Neuronal stem cell (in vitro differentiated cells): ENCODE results near the gene RNF17.
A peak's percentile ranks its signal among the peaks of the same experiment; 100 is the strongest.

Experiments used
- DNase-seq: peaks from one replicate; pipeline ENCODE4 v3.0.0-alpha.2; 2013; ENCODE audit warnings: low spot score
- H2AFZ ChIP-seq: one replicate; pipeline ENCODE4 v1.6.1; 2013; ENCODE audit warnings: mild to moderate bottlenecking, low read length, inconsistent platforms
- H2AK5ac ChIP-seq: 2 replicates; pipeline ENCODE4 v1.6.1; 2013; ENCODE audit warnings: low read depth, mild to moderate bottlenecking, inconsistent platforms, low read length, moderate library complexity, mixed read lengths
- H2BK120ac ChIP-seq: 2 replicates; pipeline ENCODE4 v1.6.1; 2013; ENCODE audit warnings: low read depth, mild to moderate bottlenecking, inconsistent platforms, low read length, moderate library complexity, mixed read lengths
- H2BK12ac ChIP-seq: one replicate; pipeline ENCODE4 v1.6.1; 2013; ENCODE audit warnings: low read length, inconsistent platforms
- H2BK15ac ChIP-seq: 2 replicates; pipeline ENCODE4 v1.6.1; 2013; ENCODE audit warnings: mild to moderate bottlenecking, low read length, inconsistent platforms, mixed read lengths
- H2BK5ac ChIP-seq: one replicate; pipeline ENCODE4 v1.6.1; 2013; ENCODE audit warnings: inconsistent platforms, mild to moderate bottlenecking, low read length, moderate library complexity
- H3K14ac ChIP-seq: one replicate; pipeline ENCODE4 v1.6.1; 2013; ENCODE audit warnings: low read length, inconsistent platforms
- H3K18ac ChIP-seq: 2 replicates; pipeline ENCODE4 v1.6.1; 2013; ENCODE audit warnings: low read length, inconsistent platforms
- H3K23ac ChIP-seq: 2 replicates; pipeline ENCODE4 v1.6.1; 2013; ENCODE audit warnings: low read depth, mild to moderate bottlenecking, mixed read lengths, low read length, inconsistent platforms; ENCODE audit not compliant: poor library complexity
- H3K27ac ChIP-seq: replicated peaks from 3 replicates; pipeline ENCODE4 v1.5.1; 2013; ENCODE audit warnings: low read length, inconsistent platforms
- H3K27me3 ChIP-seq, 3 experiments: 2 replicates each; pipeline ENCODE4 v1.6.1; 2013; ENCODE audit warnings: low read length in 3 of 3, mild to moderate bottlenecking in 2 of 3, inconsistent platforms in 1 of 3, low read depth in 1 of 3, mixed read lengths in 1 of 3, moderate library complexity in 1 of 3; ENCODE audit not compliant: control insufficient read depth in 3 of 3, insufficient read depth in 3 of 3
- H3K36me3 ChIP-seq, 2 donors: replicated peaks in 1 of 2; 2 replicates each; pipeline ENCODE4 v1.6.1; 2013; ENCODE audit warnings: low read length in 2 of 2; ENCODE audit not compliant: control insufficient read depth in 2 of 2, insufficient read depth in 2 of 2
- H3K4ac ChIP-seq: 2 replicates; pipeline ENCODE4 v1.6.1; 2013; ENCODE audit warnings: inconsistent platforms, mild to moderate bottlenecking, low read length, moderate library complexity
- H3K4me1 ChIP-seq, 2 donors: 1 replicate in 1 of 2; 2 replicates in 1 of 2; pipeline ENCODE4 v1.6.1; 2013; ENCODE audit warnings: low read length in 2 of 2, low read depth in 1 of 2; ENCODE audit not compliant: control insufficient read depth in 2 of 2, insufficient read depth in 1 of 2
- H3K4me2 ChIP-seq: one replicate; pipeline ENCODE4 v1.6.1; 2013; ENCODE audit warnings: mild to moderate bottlenecking, low read length, inconsistent platforms; ENCODE audit not compliant: insufficient read depth, poor library complexity, severe bottlenecking
- H3K4me3 ChIP-seq, 2 donors: 2 replicates each; pipeline ENCODE4 v1.5.1; 2013; ENCODE audit warnings: low read length in 2 of 2, mild to moderate bottlenecking in 2 of 2, inconsistent platforms in 1 of 2, moderate library complexity in 1 of 2
- H3K79me1 ChIP-seq: one replicate; pipeline ENCODE4 v1.6.1; 2013; ENCODE audit warnings: low read depth, mild to moderate bottlenecking, inconsistent platforms, low read length, moderate library complexity
- H3K9ac ChIP-seq: one replicate; pipeline ENCODE4 v1.6.1; 2013; ENCODE audit warnings: mild to moderate bottlenecking, low read depth, low read length, inconsistent platforms; ENCODE audit not compliant: poor library complexity
- H3K9me3 ChIP-seq, 2 donors: replicated peaks in 1 of 2; 2 replicates each; pipeline versions ENCODE3 to v1.6.1; 2013; ENCODE audit warnings: low read length in 2 of 2, mild to moderate bottlenecking in 2 of 2, inconsistent platforms in 1 of 2, low read depth in 1 of 2, mixed read lengths in 1 of 2, moderate library complexity in 1 of 2; ENCODE audit not compliant: control insufficient read depth in 2 of 2, insufficient read depth in 1 of 2
- H4K8ac ChIP-seq: one replicate; pipeline ENCODE4 v1.6.1; 2013; ENCODE audit warnings: low read depth, mild to moderate bottlenecking, inconsistent platforms, low read length, moderate library complexity
- H4K91ac ChIP-seq: one replicate; pipeline ENCODE4 v1.6.1; 2013; ENCODE audit warnings: low read length, low read depth, mild to moderate bottlenecking, inconsistent platforms; ENCODE audit not compliant: poor library complexity
- WGBS, 2 donors: extraction: QIAGEN DNeasy Blood & Tissue Kit; methylation state at CpG; one replicate each; pipeline ENCODE4 v1.1.7; 2013; ENCODE audit warnings: missing lambda C conversion rate in 2 of 2, mixed read lengths in 1 of 2; ENCODE audit not compliant: insufficient read length in 2 of 2, insufficient replicate concordance in 1 of 2; ENCODE audit errors: extremely low coverage in 2 of 2; 5-methylcytosine and 5-hydroxymethylcytosine counted together

The RNF17 gene

DNA sequence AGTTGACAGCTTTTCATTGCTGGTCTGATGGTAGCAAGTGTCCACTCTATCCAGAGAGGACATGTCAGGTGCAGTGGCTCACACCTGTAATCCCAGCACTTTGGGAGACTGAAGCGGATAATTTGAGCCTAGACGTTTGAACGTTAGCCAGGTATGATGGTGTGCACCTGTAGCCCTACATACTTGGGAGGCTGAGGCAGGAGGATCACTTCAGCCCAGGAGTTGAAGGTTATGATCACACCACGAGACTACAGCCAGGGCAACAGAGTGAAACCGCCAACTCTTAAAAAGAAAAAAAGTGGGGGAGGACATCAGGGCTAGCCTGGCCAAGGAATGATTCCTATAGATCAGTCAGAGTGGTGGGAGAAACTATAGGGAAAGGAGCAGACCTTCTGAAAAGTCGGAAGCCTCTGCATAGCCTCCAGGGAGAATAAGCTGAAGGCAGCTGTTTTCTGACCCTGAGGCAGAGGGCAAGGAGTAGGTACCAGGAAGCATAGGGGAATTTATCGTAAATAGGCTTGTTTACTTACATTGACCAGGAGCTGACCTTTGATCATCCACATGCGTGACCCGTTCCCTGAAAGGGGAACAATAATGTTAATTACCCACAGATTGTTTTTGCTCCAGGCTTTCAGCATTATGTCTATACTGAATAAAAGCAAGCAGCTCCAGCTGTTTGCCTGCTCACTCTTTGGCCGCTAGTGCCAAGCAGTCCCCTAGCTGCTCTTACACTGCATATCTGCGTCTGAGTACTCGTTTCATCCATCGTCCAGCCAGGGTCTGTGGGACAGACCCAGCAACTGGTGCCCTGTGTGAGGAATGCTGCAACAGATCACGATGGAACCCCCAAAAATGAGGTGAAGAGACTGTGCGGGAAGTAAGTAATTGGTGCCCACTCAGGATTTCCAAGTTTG is 161.6 kb downstream of the RNF17 start:
- Histone ChIP-seq H3K27ac (no peak overlapping the region), H2AK5ac (no peak overlapping the region), H3K18ac (no peak overlapping the region), H2BK15ac (no peak overlapping the region), H4K91ac (no peak overlapping the region), H3K9ac (no peak overlapping the region), H3K27me3 (peaks cover 0 to 9% (median 0%) of the 10 kb centered on the region in 3 experiments), H3K9me3 (no peaks in the 10 kb centered on the region), H3K4me1 (peaks cover 3 to 5% of the 10 kb centered on the region in 2 donors), H3K23ac (no peak overlapping the region), H2BK12ac (no peak overlapping the region), H2BK120ac (no peak overlapping the region), H3K79me1 (peaks cover 3% of the 10 kb centered on the region), H3K4me2 (no peak overlapping the region), H3K4me3 (no peak overlapping the region), H4K8ac (no peak overlapping the region), H2AFZ (peak overlapping the region; percentile 15), H2BK5ac (no peak overlapping the region), H3K36me3 (no peaks in the 10 kb centered on the region), H3K4ac (no peak overlapping the region), H3K14ac (no peak overlapping the region)
- DNase-seq = no peak
- no CpG with 5 or more reads among the region's 15 CpGs for WGBS, 2 donors

DNA sequence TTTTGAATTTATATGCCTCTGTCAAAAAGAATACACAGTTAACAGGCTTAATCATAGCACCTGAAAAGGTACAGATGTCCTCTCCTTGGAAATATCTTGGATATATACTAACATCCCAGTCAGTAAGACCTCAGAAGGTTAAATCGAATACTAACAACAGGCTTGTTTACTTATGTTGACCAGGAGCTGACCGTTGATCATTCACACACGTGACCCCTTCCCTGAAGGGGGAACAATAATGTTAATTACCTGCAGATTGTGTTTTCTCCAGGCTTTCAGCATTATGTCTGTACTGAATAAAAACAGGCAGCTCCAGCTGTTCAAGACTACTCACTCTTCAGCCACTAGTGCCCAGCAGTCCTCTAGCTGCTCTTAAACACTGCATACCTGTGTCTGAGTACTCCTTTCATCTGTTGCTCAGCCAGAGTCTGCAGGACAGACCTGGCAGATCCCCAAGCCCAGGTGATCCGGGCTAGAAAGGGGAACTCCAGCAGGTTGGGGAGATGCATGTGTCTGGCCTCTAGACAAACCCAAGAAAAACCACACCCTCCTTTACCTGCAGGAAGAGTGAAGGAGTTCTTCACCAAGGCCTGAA is 163.9 kb downstream of the RNF17 start:
- H2BK15ac ChIP-seq = no peak overlapping the region
- no peaks in the 10 kb centered on the region for H3K79me1 ChIP-seq
- H3K4me2 ChIP-seq = no peak overlapping the region
- H3K4ac ChIP-seq = no peak overlapping the region
- no peak overlapping the region for H2AK5ac ChIP-seq
- peaks cover 0 to 1% of the 10 kb centered on the region in 2 donors for H3K4me1 ChIP-seq
- no peak overlapping the region for H2BK12ac ChIP-seq
- H2BK120ac ChIP-seq = no peak overlapping the region
- no peak overlapping the region for H3K18ac ChIP-seq
- H3K4me3 ChIP-seq = no peak overlapping the region
- H3K23ac ChIP-seq = no peak overlapping the region
- no peaks in the 10 kb centered on the region for H3K9me3 ChIP-seq
- no CpG with 5 or more reads among the region's 4 CpGs for WGBS, 2 donors
- no peak overlapping the region for H2AFZ ChIP-seq
- H4K91ac ChIP-seq = no peak overlapping the region
- no peak for DNase-seq
- peaks cover 0 to 32% (median 0%) of the 10 kb centered on the region in 3 experiments for H3K27me3 ChIP-seq
- no peaks in the 10 kb centered on the region for H3K36me3 ChIP-seq
- no peak overlapping the region for H3K14ac ChIP-seq
- no peak overlapping the region for H2BK5ac ChIP-seq
- H3K27ac ChIP-seq = no peak overlapping the region
- no peak overlapping the region for H4K8ac ChIP-seq
- H3K9ac ChIP-seq = no peak overlapping the region

DNA sequence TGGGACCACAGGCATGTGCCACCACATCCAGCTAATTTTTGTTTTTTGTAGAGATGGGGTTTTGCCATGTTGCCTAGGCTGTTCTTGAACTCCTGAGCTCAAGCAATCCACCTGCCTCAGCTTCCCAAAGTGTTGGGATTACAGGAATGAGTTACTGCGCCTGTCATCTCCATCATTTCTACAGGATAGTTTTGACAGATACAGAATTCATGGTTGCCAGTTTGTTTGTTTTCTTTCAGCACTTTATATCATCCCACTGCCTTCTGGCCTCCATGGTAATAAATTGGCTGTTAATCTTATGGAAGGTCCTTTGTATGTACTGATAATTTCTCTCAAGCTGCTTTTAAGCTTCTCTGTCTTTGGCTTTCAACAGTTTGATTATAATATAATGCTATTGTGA is 165.2 kb downstream of the RNF17 start:
- Histone ChIP-seq H4K91ac (no peak overlapping the region), H3K4me3 (no peak overlapping the region), H3K36me3 (no peaks in the 10 kb centered on the region), H3K27me3 (peaks cover 0 to 36% (median 0%) of the 10 kb centered on the region in 3 experiments), H3K4me1 (peaks cover 0 to 1% of the 10 kb centered on the region in 2 donors), H2AFZ (no peak overlapping the region), H3K79me1 (no peaks in the 10 kb centered on the region), H3K4me2 (no peak overlapping the region), H2BK12ac (no peak overlapping the region), H4K8ac (no peak overlapping the region), H3K18ac (no peak overlapping the region), H3K27ac (no peak overlapping the region), H3K4ac (no peak overlapping the region), H2BK120ac (no peak overlapping the region), H2BK5ac (no peak overlapping the region), H3K14ac (no peak overlapping the region), H2AK5ac (no peak overlapping the region), H3K9me3 (no peaks in the 10 kb centered on the region), H3K9ac (no peak overlapping the region), H2BK15ac (no peak overlapping the region), H3K23ac (no peak overlapping the region)
- no peak for DNase-seq
- WGBS, 2 donors = no CpG with 5 or more reads among the region's 1 CpG
